CD14-positive monocyte (primary cell): ENCODE measurements around the gene CCDC70. TPM values are rescaled to one million over a fixed set of nuclear protein-coding genes. Genes with fewer than 3 reads are reported as not detected.

Source experiments
- DNase-seq, 3 donors: peaks; one replicate each; pipeline ENCODE4 v3.0.0-alpha.2; 2011 to 2022
- H2AFZ ChIP-seq: 2 replicates; pipeline ENCODE4 v1.6.0; 2012; ENCODE audit warnings: mild to moderate bottlenecking, low read depth, low read length, inconsistent platforms; ENCODE audit not compliant: insufficient read depth, poor library complexity, severe bottlenecking
- H3K27ac ChIP-seq, 2 donors: 1 replicate in 1 of 2; 2 replicates in 1 of 2; pipeline ENCODE4 v1.5.1; 2012 to 2013; ENCODE audit warnings: low read length in 2 of 2, control low read depth in 1 of 2, inconsistent platforms in 1 of 2, low read depth in 1 of 2, mild to moderate bottlenecking in 1 of 2
- H3K27me3 ChIP-seq, 2 donors: one replicate each; pipeline versions ENCODE4 v1.6.0 to v1.6.1; 2011 to 2013; ENCODE audit warnings: low read length in 2 of 2; ENCODE audit not compliant: control insufficient read depth in 2 of 2, insufficient read depth in 2 of 2
- H3K36me3 ChIP-seq, 2 donors: replicated peaks in 1 of 2; 1 replicate in 1 of 2; 2 replicates in 1 of 2; pipeline versions ENCODE4 v1.5.1 to v1.6.1; 2012 to 2013; ENCODE audit warnings: low read length in 2 of 2, control low read depth in 1 of 2, inconsistent platforms in 1 of 2, mild to moderate bottlenecking in 1 of 2; ENCODE audit not compliant: insufficient read depth in 2 of 2, control insufficient read depth in 1 of 2
- H3K4me1 ChIP-seq, 2 donors: 1 replicate in 1 of 2; 2 replicates in 1 of 2; pipeline versions ENCODE4 v1.5.1 to v1.6.1; 2012 to 2013; ENCODE audit warnings: low read length in 2 of 2, control low read depth in 1 of 2, inconsistent platforms in 1 of 2, mild to moderate bottlenecking in 1 of 2, moderate library complexity in 1 of 2; ENCODE audit not compliant: insufficient read depth in 2 of 2, control insufficient read depth in 1 of 2
- H3K4me2 ChIP-seq: replicated peaks from 2 replicates; pipeline ENCODE3; 2012; ENCODE audit warnings: low read length, moderate library complexity, mild to moderate bottlenecking; ENCODE audit not compliant: poor library complexity, severe bottlenecking; ENCODE audit errors: extremely low read depth
- H3K4me3 ChIP-seq, 3 experiments: fragments of 200-600 bp in 1 of 3; sonication (generic) in 1 of 3; replicated peaks in 1 of 3; 1 replicate in 2 of 3; 2 replicates in 1 of 3; pipeline ENCODE4 v1.5.1; 2011 to 2013; ENCODE audit warnings: low read length in 3 of 3, mild to moderate bottlenecking in 3 of 3, control low read depth in 2 of 3, low read depth in 2 of 3, inconsistent platforms in 1 of 3, moderate library complexity in 1 of 3
- H3K79me2 ChIP-seq: 2 replicates; pipeline ENCODE4 v1.6.0; 2012; ENCODE audit warnings: mild to moderate bottlenecking, control low read depth, inconsistent platforms, low read length, moderate library complexity; ENCODE audit not compliant: insufficient read depth
- H3K9ac ChIP-seq: 2 replicates; pipeline ENCODE4 v1.6.0; 2017; ENCODE audit warnings: low read length, mild to moderate bottlenecking; ENCODE audit not compliant: insufficient read depth, poor library complexity, severe bottlenecking
- H3K9me3 ChIP-seq, 2 donors: replicated peaks in 1 of 2; 1 replicate in 1 of 2; 2 replicates in 1 of 2; pipeline versions ENCODE4 v1.5.1 to v1.6.1; 2012 to 2013; ENCODE audit warnings: low read length in 2 of 2, control low read depth in 1 of 2; ENCODE audit not compliant: control insufficient read depth in 1 of 2, insufficient read depth in 1 of 2
- H4K20me1 ChIP-seq: 2 replicates; pipeline ENCODE4 v1.6.0; 2012; ENCODE audit warnings: mild to moderate bottlenecking, low read length, control low read depth, moderate library complexity; ENCODE audit not compliant: insufficient read depth
- H3K27ac Mint-ChIP-seq, 7 donors: one replicate each; pipeline ENCODE4 v1.8.0; 2020; ENCODE audit warnings: mild to moderate bottlenecking in 7 of 7, mixed read lengths in 7 of 7, moderate library complexity in 6 of 7, inconsistent platforms in 2 of 7
- H3K27me3 Mint-ChIP-seq, 3 donors: one replicate each; pipeline ENCODE4 v1.8.0; 2021 to 2022; ENCODE audit warnings: low read depth in 3 of 3, mild to moderate bottlenecking in 3 of 3, mixed read lengths in 3 of 3, moderate library complexity in 3 of 3, inconsistent platforms in 1 of 3
- H3K36me3 Mint-ChIP-seq, 2 donors: one replicate each; pipeline ENCODE4 v1.8.0; 2020; ENCODE audit warnings: mixed read lengths in 2 of 2, inconsistent platforms in 1 of 2, mild to moderate bottlenecking in 1 of 2
- H3K4me1 Mint-ChIP-seq: one replicate; pipeline ENCODE4 v1.8.0; 2020; ENCODE audit warnings: mild to moderate bottlenecking, mixed read lengths
- H3K4me3 Mint-ChIP-seq, 2 donors: one replicate each; pipeline ENCODE4 v1.8.0; 2020; ENCODE audit warnings: mild to moderate bottlenecking in 2 of 2, mixed read lengths in 2 of 2, moderate library complexity in 1 of 2
- H3K9me3 Mint-ChIP-seq, 7 donors: one replicate each; pipeline ENCODE4 v1.8.0; 2020 to 2022; ENCODE audit warnings: mixed read lengths in 7 of 7, mild to moderate bottlenecking in 6 of 7, moderate library complexity in 6 of 7, inconsistent platforms in 2 of 7
- CTCF ChIP-seq: fragments of 200-600 bp; IDR thresholded peaks from one replicate; pipeline ENCODE4 v1.8.0; 2022; ENCODE audit warnings: antibody characterized with exemption, mild to moderate bottlenecking
- WGBS: methylation state at CpG from one replicate; pipeline ENCODE4 v1.1.5; 2013; ENCODE audit warnings: missing lambda C conversion rate; ENCODE audit not compliant: insufficient coverage; 5-methylcytosine and 5-hydroxymethylcytosine counted together
- intact Hi-C, 2 donors: fragments of 100-400 bp; cut with micrococcal nuclease; formaldehyde crosslinking; loops; one replicate each; pipeline versions ENCODE4 v1.15.0 to v1.15.1; 2023
- polyA plus RNA-seq, 3 donors: library from polyadenylated mRNA; depleted of rRNA in 1 of 3; unstranded in 2 of 3; stranded (reverse) in 1 of 3; fragments of 300-500 nt in 2 of 3; fragments of >200 nt in 1 of 3; fragmentation: Illumina TruSeq in 2 of 3; gene quantifications; 1 replicate in 2 of 3; 2 replicates in 1 of 3; pipeline ENCODE4 v1.2.3, GENCODE V29; 2012 to 2021

CCDC70 gene
- polyA plus RNA-seq, 3 donors: not detected

GRCh38 chr13:51862957-51863356 lies 1.2 kb downstream of the CCDC70 start:
- H3K36me3 Mint-ChIP-seq: no peaks in the 10 kb centered on the region
- Histone ChIP-seq H3K36me3 (no peaks in the 10 kb centered on the region), H3K4me1 (no peaks in the 10 kb centered on the region), H4K20me1 (no peaks in the 10 kb centered on the region), H3K27me3 (no peaks in the 10 kb centered on the region), H3K9ac (no peak overlapping the region), H3K9me3 (no peaks in the 10 kb centered on the region), H3K4me3 (no peak overlapping the region), H2AFZ (no peak overlapping the region), H3K79me2 (no peaks in the 10 kb centered on the region), H3K27ac (no peak overlapping the region), H3K4me2 (no peak overlapping the region)
- DNase-seq: no peak
- no peaks in the 10 kb centered on the region for H3K4me1 Mint-ChIP-seq
- intact Hi-C loops: no loop called here
- H3K9me3 Mint-ChIP-seq: no peaks in the 10 kb centered on the region
- no peak for TF ChIP-seq CTCF
- H3K4me3 Mint-ChIP-seq: no peak overlapping the region
- H3K27me3 Mint-ChIP-seq: peaks cover 2 to 6% (median 4%) of the 10 kb centered on the region in 3 donors
- H3K27ac Mint-ChIP-seq: no peak overlapping the region
- 33% methylated on average over 6 of the region's 7 CpGs for WGBS

- Histone ChIP-seq H3K27ac (no peak overlapping the region), H3K9me3 (no peaks in the 10 kb centered on the region), H3K27me3 (no peaks in the 10 kb centered on the region), H3K4me3 (no peak overlapping the region), H3K4me1 (no peaks in the 10 kb centered on the region), H3K79me2 (no peaks in the 10 kb centered on the region), H4K20me1 (no peaks in the 10 kb centered on the region), H3K4me2 (no peak overlapping the region), H2AFZ (no peak overlapping the region), H3K36me3 (no peaks in the 10 kb centered on the region), H3K9ac (no peak overlapping the region)
- DNase-seq: no peak
- no peak for TF ChIP-seq CTCF
- peaks cover 0 to under 1% (median 0%) of the 10 kb centered on the region in 7 donors for H3K9me3 Mint-ChIP-seq
- no peak overlapping the region for H3K27ac Mint-ChIP-seq
- H3K4me1 Mint-ChIP-seq: no peaks in the 10 kb centered on the region
- H3K4me3 Mint-ChIP-seq: no peak overlapping the region
- 93% methylated on average over 7 of the region's 7 CpGs for WGBS
- H3K27me3 Mint-ChIP-seq: peaks cover 2 to 6% (median 6%) of the 10 kb centered on the region in 3 donors
- intact Hi-C loops: no loop called here
- no peaks in the 10 kb centered on the region for H3K36me3 Mint-ChIP-seq
Measured at GRCh38 chr13:51865838-51866237, 4.1 kb downstream of the CCDC70 start.
